ENCODE results near the gene TEPSIN.

DNA sequence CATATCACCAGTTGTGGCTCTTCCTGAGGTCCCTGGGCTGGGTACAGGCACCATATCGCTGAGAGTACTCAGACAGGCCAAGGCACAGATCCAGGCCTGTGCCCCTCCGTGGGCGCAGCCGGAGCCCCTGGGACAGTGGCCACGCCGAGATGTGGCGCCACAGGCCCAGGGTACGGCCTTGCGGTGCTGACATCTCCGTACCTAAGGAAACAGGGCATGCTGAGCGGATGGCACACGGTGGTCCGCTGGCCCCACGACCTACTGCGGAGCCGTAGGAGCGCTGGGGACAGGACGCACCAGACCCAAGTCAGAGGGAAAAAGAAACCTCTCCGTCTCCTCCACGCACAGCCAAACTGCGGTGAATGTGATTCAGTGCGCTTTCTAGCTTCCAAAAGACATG, 26.7 kb upstream of the TEPSIN start:
- TF ChIP-seq, protein P1, sequence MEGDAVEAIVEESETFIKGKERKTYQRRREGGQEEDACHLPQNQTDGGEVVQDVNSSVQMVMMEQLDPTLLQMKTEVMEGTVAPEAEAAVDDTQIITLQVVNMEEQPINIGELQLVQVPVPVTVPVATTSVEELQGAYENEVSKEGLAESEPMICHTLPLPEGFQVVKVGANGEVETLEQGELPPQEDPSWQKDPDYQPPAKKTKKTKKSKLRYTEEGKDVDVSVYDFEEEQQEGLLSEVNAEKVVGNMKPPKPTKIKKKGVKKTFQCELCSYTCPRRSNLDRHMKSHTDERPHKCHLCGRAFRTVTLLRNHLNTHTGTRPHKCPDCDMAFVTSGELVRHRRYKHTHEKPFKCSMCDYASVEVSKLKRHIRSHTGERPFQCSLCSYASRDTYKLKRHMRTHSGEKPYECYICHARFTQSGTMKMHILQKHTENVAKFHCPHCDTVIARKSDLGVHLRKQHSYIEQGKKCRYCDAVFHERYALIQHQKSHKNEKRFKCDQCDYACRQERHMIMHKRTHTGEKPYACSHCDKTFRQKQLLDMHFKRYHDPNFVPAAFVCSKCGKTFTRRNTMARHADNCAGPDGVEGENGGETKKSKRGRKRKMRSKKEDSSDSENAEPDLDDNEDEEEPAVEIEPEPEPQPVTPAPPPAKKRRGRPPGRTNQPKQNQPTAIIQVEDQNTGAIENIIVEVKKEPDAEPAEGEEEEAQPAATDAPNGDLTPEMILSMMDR (IDR thresholded peaks at IDR 0.05): no peak
- TF ChIP-seq POLR2A (IDR thresholded peaks at IDR 0.05): no peak

Data from Peyer's patch (tissue), 4 donors.